Sciatic nerve (tissue), 1 donor: ENCODE measurements around the gene RUFY2. TPM values are rescaled to one million over a fixed set of nuclear protein-coding genes. Genes with fewer than 3 reads are reported as not detected.

Experiments
- total RNA-seq: library from RNA; stranded (reverse); fragmentation: NEBNext Ultra II Directional; extraction: Animal tissue kit (Norgen Biotek cat#: 25700); gene quantifications from one replicate; pipeline ENCODE4 v1.2.1, GENCODE V29; 2021
- donor health status: DM: no; HTN: no; CAD: no.

RUFY2 gene
- total RNA-seq, 1 donor from 2014 or later = 52.3 TPM

Other genes starting within 250 kb of the RUFY2 start
- gene ATOH7, start 175.2 kb downstream of the RUFY2 start, total RNA-seq = 0.22 TPM
- gene HNRNPH3, start 75.2 kb downstream of the RUFY2 start, total RNA-seq = 140 TPM
- gene PBLD, start 74.3 kb downstream of the RUFY2 start, total RNA-seq = 4.7 TPM
- 6.7 TPM for gene DNA2, start 64.7 kb upstream of the RUFY2 start, total RNA-seq
- 33.3 TPM for gene SLC25A16, start 120.2 kb upstream of the RUFY2 start, total RNA-seq
- gene TET1, start 153.1 kb upstream of the RUFY2 start, total RNA-seq = 10.4 TPM